HG03442 (cell line): ENCODE results near the gene PRKG1.
"Not testable (repeated sequence)": the region's sequence is repeated elsewhere in the genome, so short reads cannot be mapped to it uniquely, and the experiment has no call there.

ENCODE experiments used
- ATAC-seq: cut with Tn5 transposase; IDR thresholded peaks from one replicate; pipeline ENCODE4 v1.9.1; 2021; ENCODE audit warnings: mild to moderate bottlenecking, moderate library complexity; ENCODE audit not compliant: unreplicated experiment

The PRKG1 gene

DNA sequence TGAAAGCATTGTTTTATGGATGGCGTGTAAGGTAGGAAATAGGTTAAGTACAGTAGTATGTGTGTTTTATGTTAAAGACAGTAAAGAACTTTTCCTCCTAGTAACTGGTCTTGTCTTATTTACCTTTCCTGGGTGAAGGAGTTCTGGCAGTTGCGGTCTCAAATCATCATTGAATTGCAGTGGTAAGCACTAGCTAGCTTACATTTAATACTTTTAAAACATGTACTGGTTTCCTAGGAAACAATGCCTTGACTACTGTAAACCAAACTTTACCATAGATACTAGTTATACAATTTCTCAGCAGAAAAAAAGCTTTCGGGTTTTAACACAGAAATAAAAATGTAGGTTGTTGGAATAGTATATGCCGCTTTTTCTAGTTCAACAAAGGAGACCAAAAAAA is 37.7 kb downstream of the PRKG1 start:
- no peak for ATAC-seq

DNA sequence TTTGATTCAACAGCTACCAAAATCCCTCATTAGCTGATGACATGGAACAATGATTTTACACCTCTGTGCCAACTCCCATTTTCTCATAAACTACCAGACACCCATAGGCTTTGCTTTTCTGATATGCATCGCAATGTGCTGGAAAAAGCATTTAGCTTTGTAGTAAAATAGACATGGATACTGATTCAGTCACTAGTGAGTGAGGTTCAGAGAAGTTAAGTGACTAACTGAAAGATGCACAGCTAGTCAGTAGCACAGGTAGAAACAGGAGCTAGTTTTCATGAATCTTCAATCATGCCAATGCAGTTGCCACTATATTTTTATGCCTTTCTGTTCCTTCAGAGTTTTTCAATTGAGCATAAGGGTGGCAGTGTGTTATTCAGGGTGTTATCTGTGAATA is 38.7 kb downstream of the PRKG1 start:
- ATAC-seq = no peak

DNA sequence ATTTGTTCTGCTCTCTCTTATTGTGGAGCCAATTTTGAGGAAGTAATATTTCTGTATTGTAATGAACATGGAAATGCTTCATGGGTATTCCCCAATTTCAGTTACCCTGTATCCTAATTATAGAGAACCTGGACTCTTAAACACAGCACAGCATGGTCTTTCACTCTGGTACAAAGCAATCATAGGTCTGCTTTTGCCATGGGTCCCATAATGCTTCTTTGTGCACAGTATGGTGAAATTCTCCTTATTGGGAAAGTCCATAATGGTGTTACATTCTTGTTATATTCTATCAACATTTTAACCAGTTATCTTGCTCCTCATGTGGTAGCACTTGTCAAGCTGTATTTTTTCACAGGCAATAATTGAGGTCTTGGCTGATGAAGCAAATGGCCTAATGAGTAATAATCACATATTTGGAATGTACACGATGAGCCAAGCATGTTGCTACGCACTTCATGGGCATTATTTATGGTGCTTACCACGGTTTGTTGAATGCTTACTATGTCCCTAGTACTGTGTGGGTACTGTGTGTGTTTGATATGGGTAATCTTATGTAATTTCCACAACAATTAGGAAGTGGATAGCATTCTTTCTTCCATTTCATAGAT is 42.9 kb downstream of the PRKG1 start:
- ATAC-seq = no peak

DNA sequence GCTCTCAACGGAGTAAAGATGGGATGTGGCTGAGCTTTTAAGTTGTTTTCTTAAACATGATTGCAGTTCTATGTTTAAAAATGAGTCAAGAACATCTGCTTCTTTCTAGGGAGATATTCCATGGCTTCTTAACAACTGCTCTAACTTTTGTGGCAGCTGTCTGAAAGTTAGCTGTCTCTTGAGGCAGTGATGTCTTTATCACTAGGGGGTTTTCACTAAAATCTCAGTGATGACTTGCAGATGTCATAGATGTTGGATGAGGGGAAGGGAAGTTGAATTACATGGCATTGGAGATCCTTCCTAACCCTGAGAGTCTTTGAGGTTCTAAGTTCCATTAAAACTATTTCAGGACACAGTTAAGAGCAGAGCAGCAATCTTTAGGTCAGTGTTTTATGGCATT is 43.5 kb downstream of the PRKG1 start:
- no peak for ATAC-seq

DNA sequence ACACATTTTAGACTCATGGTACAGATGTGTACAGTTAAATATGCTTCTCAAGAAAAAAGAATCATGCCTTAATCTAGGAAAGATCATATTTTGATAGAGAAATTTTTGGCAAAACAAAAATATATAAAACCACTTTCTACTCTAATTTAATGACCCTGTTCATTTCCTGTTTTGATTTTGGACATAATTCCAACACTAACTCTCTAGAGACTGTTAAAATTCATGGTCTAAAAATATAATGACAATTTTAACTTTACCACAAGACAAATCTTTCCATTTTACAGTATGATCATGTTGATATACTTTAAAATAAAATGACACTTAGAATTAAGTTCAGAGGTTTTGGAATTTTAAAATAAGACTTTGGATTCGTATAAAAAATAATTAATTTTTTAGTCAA is 45.2 kb downstream of the PRKG1 start:
- ATAC-seq = no peak

DNA sequence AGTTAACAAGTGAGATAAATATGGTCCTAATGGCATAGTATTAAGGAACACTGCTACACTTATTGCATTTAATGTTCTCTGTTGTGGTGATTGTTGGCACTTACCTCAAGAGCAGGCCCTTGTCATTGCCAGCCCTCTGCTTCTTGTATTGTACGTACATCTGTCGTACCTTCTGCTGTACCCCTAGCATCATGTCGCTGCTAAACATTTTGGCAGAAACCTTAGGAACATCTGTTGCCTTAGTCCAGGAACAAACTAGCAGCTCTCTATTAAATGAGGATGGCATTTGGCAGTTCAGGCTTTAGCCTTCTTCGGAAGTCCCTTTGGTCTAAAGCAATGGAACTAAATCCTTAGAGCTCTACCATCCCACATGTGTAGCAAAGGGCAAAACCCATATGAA is 47.6 kb downstream of the PRKG1 start:
- no peak for ATAC-seq

DNA sequence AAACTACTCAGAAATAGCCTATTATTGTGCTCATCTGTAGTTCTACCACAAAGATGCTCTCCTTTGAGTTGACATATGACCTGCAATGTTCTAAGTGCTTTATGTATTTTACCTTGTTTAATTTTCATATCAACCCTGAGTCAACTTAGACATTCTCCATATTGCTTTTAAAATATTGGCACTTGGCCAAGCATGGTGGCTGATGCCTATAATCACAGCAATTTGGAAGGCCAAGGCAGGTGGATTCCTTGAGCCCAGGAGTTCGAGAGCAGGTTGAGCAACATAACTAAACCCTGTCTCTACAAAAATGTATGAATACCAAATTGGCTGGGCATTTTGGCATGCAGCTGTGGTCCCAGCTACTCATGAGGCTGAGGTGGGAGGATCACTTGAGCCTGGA is 50.6 kb downstream of the PRKG1 start:
- ATAC-seq = no peak

DNA sequence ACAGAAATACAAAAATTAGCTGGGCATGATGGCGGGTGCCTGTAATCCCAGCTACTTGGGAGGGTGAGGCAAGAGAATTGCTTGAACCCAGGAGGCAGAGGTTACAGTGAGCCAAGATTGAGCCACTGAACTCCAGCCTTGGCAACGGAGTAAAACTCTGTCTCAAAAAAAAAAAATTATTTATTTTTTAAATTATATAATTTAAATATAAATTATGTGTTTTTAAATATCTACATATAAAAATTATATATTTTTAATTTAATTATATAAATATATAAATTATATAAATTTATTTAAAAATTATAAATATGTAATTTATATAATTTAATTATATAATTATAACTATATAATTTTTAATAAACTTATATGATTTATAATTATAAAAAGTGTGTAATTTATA is 51.2 kb downstream of the PRKG1 start:
- no peak for ATAC-seq

DNA sequence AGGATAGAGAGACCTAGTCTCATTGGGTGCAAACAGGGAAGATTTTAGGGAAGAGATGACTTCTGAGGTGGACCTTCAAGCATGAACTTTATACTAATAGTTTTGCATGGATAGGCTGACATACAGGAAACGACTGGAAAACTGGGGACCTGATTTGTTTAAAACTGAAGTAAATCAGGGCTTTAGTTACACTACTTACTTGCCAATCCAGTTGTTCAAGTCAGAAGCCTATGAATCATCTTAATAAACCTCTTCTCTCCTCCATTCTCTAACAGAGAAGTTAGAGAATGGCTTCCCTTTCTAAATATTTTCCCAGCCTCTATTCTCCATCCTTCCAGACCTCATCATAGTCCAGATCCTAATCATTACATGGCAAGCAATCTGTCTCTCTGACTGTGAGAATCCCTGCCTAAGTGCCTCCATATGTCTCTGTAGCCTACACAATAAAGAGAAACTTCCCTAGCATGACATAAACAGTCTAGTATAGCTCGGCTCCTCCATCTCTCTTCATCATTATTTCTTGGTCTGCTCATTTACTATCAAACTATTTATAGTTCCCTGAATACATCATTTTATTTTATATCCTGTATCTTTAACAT is 55.8 kb downstream of the PRKG1 start:
- ATAC-seq = no peak

DNA sequence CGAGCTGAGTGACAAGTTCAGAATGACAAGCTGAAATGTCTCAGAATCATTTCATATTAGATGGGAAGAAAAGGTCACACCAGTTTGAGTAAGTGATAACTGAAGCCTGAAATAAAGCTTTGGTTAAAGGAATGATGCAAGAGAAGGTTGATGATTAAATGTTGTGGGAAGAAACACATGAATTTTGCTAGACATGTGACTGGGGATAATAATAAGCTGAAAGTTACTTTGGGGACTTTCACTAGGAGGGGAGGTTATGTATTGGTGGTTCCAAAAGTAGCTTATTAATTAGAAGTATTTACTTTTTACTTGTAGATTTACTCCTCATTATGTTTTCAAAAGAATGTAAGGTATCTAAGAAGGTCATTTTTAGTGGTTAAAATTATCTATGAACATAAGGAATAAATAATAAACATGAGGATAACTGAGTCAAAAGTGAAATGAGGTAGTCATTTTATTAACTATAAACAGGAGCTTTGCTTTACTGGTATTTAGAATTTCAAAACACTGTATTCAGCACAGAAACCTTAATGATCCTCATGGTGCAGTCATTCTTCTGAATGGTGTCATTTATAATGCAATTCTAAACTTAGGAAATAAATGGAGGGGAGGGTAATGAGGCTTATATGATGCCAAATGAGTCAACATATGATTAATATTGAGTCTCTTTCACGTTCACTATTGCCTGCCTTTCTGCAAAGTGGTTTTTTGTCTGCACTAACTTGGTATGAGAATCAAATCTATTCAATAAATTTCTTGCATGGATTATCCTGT is 63.7 kb downstream of the PRKG1 start:
- no peak for ATAC-seq

DNA sequence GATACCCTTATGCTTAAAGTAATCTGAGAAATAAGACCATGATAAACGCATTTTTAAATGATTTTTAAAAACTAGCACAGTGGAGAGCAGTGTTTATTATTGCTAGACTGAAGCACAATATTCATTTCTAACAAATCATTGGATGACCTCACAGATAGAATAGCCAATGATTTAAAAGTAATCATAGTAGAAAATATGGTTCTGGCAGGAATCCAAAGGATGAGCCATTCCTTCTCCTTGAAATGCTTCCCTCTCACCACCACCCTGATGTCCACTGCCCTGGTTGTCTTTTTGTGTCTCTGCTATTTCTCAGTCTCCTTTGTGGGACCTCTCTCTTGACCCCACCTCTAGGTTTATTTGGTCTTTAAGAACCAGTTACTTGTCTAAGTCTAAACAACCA is 64.9 kb downstream of the PRKG1 start:
- no peak for ATAC-seq

DNA sequence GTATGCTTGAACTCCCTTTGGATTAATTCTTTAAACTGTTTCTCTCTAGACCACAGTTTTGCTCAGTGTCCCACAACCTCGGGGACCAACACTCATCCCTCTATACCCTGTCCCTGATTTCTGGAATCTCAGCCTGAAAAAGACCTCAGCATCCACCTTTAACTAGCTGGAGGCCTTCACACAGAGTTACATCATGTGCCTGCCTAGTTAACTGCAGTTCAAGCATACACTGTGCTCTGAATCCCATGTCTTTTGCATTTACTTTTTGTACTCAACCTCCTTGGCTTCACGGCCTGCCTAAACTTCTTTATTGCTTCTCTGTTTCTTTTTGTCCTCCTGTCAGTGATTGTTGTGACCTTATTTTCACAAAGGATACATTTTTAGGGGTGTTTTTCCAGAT is 66.7 kb downstream of the PRKG1 start:
- ATAC-seq = no peak

DNA sequence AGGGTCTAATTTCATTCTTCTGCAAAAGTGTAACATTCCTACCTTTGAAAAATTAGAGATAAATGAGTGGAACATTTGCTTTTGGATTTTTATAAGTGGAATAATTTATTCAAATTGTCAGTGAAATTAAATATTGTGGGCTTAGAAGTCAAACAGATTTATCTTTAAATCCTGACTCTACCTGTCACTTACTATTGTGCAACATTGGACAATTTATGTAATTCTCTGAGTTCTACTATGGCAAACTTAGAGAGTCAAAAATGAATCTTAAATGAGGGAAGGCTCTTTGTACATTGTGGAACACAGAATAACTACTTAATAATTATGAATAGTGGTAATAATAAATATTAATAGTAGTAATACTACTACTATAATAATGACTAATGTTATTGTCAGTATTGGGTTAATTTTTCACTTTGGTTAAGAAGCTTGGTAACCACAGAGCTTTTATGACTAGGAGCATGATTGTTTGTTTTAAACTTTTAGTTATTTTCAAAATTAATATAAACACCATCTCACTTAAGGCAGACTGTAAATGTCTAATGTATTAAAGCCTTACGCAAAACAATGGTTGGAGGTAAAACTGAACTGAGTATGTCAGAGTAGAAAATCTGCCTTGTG is 70.0 kb downstream of the PRKG1 start:
- ATAC-seq = no peak

DNA sequence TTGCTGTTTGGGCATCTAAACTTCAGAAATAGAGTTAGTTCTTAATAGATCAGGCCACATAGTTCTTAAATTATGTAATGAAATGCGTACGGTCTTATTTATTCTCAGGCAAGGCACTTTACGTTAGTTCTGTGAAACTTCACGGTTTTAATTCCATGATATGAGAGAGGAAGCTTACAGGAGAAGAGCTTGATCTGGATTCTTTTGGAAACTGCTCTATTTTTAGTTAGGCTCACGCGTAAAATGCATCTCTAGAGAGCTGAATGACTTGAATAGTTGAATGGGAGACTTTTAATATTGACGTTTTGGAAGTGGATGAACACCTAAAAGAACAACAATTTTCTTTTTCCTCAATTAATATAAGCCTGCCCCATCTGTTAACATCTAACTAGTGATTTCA is 71.1 kb downstream of the PRKG1 start:
- ATAC-seq = no peak

DNA sequence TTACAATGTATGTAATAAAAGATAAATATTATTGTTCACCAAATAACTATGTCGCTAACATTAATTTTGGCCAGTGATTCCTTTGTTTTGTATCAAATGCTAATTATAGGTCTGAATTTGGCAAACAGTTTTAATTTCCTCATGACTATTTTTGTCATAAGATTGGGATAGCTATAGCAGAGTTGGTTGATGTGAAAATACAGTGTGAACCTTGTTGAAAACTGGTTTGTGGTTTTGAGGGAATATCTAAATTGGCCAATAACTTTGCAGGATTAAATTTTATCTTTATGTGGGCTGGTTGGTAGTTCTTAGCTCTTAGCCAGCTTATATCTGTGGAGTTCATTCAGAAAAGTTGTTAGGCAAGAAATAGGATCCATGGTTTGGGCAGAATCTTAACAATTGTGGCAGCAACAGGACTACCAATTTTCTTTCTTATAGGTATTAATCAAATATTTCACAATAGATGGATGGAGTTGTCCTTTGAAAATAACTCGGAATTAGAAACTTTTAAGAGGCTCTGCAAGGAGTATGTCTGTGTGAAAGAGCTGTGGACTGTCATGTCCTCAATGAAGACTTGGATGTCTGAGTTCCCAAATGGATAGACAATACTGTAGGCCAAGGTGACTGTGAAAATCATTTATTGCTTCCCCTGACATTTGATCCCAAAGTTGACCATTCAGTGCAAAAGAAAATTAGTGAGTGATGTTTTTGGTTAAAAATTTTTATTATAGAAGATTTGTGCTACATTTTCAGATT is 73.5 kb downstream of the PRKG1 start:
- no peak for ATAC-seq

DNA sequence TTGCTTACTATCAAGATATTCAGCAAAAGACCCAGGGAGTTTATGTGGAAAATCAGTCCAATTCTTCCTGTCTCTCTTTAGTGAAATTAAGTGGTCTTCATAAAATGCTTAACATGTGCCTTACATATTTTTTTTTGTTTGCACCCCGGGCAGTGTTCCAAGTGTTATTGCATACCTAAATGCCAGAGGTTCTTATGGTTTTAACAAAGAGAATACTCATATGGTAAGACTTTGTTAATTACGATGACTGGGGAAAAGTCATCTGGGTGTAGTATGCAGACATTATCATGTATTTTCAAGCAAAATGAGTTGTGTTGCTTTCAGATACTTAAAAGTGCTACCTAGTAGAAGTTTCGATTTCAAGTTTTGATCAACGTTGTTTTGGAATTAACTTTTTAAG is 82.6 kb downstream of the PRKG1 start:
- no peak for ATAC-seq

DNA sequence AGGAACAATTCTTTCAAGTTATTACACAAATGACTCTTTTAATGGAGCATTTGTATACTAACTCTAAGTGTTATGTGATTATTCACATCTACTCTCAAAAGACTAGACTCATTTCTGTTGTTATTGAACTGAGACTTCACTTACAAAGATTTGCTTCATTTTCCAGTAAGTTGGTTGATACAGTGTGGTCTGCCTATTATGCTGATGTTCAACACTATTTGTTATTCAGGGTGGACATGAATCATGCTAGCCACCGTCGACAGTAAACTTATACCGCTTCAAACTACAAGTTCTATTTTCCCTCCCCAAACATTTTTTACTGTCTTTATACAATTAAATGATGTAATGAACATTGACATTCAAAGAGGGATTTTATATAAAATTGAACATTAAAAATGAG is 84.5 kb downstream of the PRKG1 start:
- no peak for ATAC-seq

DNA sequence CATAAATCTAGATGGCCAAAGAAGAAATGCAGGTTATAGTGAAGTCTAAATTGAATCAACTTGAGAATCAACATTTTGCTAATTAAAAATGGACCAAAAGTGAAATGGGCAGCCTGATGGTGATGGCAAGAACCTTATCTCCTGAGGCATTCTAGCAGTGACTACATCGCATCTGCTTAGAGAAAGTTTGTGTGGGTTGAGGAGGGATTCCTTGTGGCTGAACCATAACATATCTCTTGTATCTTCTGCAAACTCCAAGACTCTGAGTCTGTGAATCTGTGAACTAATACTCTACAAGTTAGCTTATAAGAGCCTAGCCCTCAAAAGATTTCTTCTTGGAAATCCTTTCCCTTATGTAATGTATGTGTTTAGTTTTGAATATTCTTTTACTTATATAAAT is 85.6 kb downstream of the PRKG1 start:
- ATAC-seq = no peak

DNA sequence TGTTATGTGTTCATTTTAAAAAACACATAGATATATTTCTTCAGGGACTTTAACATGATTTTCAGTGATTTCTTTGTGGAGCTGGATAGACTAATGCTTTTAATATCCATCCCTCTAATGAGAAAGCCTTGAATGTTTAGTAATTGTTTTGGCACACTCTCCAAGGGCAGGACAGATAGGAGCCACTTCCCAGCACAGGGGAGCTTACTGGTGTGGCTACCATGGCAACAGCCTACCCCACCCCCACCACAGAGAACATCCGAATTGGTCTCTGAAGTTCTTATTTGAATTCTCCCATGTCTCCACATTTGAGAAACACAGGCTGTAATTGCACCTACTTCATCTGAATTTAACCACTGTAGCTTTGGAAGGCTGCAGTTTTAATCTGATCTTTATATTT is 87.7 kb downstream of the PRKG1 start:
- no peak for ATAC-seq

DNA sequence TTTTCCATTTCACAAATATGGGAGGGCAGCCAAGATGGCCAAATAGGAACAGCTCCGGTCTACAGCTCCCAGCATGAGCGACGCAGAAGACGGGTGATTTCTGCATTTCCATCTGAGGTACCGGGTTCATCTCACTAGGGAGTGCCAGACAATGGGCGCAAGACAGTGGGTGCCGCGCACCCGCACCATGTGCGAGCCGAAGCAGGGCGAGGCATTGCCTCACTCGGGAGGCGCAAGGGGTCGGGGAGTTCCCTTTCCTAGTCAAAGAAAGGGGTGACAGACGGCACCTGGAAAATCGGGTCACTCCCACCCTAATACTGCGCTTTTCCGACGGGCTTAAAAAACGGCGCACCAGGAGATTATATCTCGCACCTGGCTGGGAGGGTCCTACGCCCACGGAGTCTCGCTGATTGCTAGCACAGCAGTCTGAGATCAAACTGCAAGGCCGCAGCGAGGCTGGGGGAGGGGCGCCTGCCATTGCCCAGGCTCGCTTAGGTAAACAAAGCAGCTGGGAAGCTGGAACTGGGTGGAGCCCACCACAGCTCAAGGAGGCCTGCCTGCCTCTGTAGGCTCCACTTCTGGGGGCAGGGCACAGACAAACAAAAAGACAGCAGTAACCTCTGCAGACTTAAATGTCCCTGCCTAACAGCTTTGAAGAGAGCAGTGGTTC is 89.2 kb downstream of the PRKG1 start:
- ATAC-seq = not testable (repeated sequence)
